ENCODE results near the gene CEP63. TPM values are rescaled to one million over a fixed set of nuclear protein-coding genes. Genes with fewer than 3 reads are reported as not detected.

CEP63 gene
- total RNA-seq, 1 donor from 2014 or later: 24.6 TPM

- Mint-ChIP-seq H3K27ac (no peak overlapping the region), H3K4me1 (no peaks in the 10 kb centered on the region), H3K4me3 (no peak overlapping the region), H3K27me3 (peaks cover 22% of the 10 kb centered on the region), H3K9me3 (peaks cover 9% of the 10 kb centered on the region), H3K36me3 (ENCODE audit: low read depth) (no peaks in the 10 kb centered on the region)
- ATAC-seq (ENCODE audit: low read depth) (no peak), DNase-seq (no peak)
- intact Hi-C loops (cut with micrococcal nuclease): no loop called here
- CTCF ChIA-PET: no interaction called here
- POLR2A ChIA-PET: no interaction called here
- TF ChIP-seq, protein P1, sequence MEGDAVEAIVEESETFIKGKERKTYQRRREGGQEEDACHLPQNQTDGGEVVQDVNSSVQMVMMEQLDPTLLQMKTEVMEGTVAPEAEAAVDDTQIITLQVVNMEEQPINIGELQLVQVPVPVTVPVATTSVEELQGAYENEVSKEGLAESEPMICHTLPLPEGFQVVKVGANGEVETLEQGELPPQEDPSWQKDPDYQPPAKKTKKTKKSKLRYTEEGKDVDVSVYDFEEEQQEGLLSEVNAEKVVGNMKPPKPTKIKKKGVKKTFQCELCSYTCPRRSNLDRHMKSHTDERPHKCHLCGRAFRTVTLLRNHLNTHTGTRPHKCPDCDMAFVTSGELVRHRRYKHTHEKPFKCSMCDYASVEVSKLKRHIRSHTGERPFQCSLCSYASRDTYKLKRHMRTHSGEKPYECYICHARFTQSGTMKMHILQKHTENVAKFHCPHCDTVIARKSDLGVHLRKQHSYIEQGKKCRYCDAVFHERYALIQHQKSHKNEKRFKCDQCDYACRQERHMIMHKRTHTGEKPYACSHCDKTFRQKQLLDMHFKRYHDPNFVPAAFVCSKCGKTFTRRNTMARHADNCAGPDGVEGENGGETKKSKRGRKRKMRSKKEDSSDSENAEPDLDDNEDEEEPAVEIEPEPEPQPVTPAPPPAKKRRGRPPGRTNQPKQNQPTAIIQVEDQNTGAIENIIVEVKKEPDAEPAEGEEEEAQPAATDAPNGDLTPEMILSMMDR (IDR thresholded peaks at IDR 0.05): no peak
Observed at GRCh38 chr3:134449951-134450350, 35.9 kb upstream of the CEP63 start.

DNA sequence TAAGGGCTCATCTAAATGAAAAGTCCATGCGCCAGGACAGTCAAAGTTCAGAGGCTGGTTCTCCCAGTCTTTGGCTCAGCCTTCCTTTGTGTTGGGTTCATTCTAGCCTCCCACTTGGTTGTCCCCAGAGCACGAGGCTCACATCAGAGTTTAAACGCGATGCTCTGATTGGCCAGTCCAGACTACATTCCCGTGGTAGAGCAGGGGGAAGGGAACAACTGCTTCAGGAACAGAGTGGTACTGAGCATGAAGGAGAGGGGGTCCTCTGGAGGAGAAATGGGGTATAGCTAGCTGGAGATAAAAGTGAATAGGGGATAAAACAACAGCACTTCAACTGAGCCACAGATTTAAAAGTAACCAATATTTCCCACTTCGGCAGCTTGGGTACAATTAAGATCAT lies 32.2 kb upstream of the CEP63 start:
- no peaks in the 10 kb centered on the region for H3K9me3 Mint-ChIP-seq
- no peaks in the 10 kb centered on the region for H3K36me3 Mint-ChIP-seq (ENCODE audit: low read depth)
- TF ChIP-seq, protein P1 (IDR thresholded peaks at IDR 0.05): no peak
- POLR2A ChIA-PET: no interaction called here
- intact Hi-C loops (cut with micrococcal nuclease): no loop called here
- no peak for DNase-seq
- H3K4me3 Mint-ChIP-seq: no peak overlapping the region
- no peak overlapping the region for H3K27ac Mint-ChIP-seq
- no peaks in the 10 kb centered on the region for H3K4me1 Mint-ChIP-seq
- peaks cover 11% of the 10 kb centered on the region for H3K27me3 Mint-ChIP-seq
- ATAC-seq (ENCODE audit: low read depth): no peak
- CTCF ChIA-PET: no interaction called here

- no peak for ATAC-seq (ENCODE audit: low read depth)
- intact Hi-C loops (cut with micrococcal nuclease): no loop called here
- H3K9me3 Mint-ChIP-seq: no peaks in the 10 kb centered on the region
- TF ChIP-seq, protein P1 (IDR thresholded peaks at IDR 0.05): no peak
- no peak overlapping the region for H3K4me3 Mint-ChIP-seq
- ChIA-PET POLR2A (no interaction called here), CTCF (no interaction called here)
- no peaks in the 10 kb centered on the region for H3K36me3 Mint-ChIP-seq (ENCODE audit: low read depth)
- H3K27ac Mint-ChIP-seq: no peak overlapping the region
- no peak for DNase-seq
- H3K4me1 Mint-ChIP-seq: no peaks in the 10 kb centered on the region
- peaks cover 20% of the 10 kb centered on the region for H3K27me3 Mint-ChIP-seq
Observed at GRCh38 chr3:134457376-134458074, 28.3 kb upstream of the CEP63 start.

DNA sequence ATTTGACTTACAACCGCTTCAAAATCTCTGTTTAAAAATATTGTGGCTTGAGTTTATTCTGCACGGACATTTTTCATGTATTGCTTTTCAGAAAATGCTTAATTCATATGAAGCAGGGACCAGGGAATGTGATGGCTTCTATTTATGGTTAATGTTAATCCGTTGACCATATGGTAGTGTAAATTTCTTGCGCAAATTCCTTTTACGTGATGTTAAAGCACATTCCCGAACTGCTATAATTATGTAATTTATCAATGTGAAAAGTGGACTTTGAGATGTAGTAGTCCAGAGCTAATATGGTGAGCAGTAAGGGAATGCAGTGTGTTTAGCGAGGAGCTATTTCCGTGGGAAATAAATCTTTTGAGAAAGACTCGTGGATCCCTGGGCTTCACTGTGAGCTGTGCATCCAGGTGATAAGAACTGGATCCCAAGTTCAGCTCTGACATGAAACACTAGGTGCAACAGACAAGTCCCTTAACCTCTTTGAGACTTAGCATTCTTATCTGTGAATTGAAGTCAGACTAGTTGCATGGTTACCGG lies 27.4 kb upstream of the CEP63 start:
- Mint-ChIP-seq H3K36me3 (ENCODE audit: low read depth) (no peaks in the 10 kb centered on the region), H3K27me3 (peaks cover 20% of the 10 kb centered on the region), H3K4me1 (no peaks in the 10 kb centered on the region), H3K4me3 (no peak overlapping the region), H3K9me3 (no peaks in the 10 kb centered on the region), H3K27ac (no peak overlapping the region)
- DNase-seq (no peak), ATAC-seq (ENCODE audit: low read depth) (no peak)
- intact Hi-C loops (cut with micrococcal nuclease): no loop called here
- TF ChIP-seq, protein P1 (IDR thresholded peaks at IDR 0.05): no peak
- POLR2A ChIA-PET: no interaction called here
- CTCF ChIA-PET: no interaction called here

DNA sequence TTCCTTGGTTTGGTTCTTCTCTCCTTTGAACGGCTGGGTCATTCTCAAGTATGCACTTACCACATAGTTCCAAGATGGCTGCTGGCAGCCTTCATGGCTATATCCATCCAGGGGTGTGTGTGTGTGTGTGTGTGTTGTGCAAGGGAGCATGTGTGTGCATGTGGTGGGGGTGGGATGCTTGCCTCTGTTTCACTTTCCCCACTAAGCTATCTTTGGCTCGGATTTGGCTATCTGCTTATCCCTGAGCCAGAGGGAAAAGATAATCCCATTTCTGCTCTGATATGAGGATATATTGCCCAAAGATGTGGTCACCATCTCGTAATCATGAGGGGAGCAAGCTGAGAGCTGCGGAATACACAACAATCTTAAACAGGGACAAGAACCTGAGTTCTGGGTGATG lies 26.3 kb upstream of the CEP63 start:
- peaks cover 20% of the 10 kb centered on the region for H3K27me3 Mint-ChIP-seq
- intact Hi-C loops (cut with micrococcal nuclease): no loop called here
- DNase-seq (no peak), ATAC-seq (ENCODE audit: low read depth) (no peak)
- TF ChIP-seq, protein P1 (IDR thresholded peaks at IDR 0.05): no peak
- H3K36me3 Mint-ChIP-seq (ENCODE audit: low read depth): no peaks in the 10 kb centered on the region
- CTCF ChIA-PET: no interaction called here
- H3K4me1 Mint-ChIP-seq: no peaks in the 10 kb centered on the region
- H3K9me3 Mint-ChIP-seq: no peaks in the 10 kb centered on the region
- H3K4me3 Mint-ChIP-seq: no peak overlapping the region
- H3K27ac Mint-ChIP-seq: no peak overlapping the region
- POLR2A ChIA-PET: no interaction called here

All from activated B cell treated with CpG ODN at 0.5 μM for 24 hours (primary cell).